Ascending aorta (tissue), 2 donors: ENCODE measurements around the gene ARL8B. TPM values are rescaled to one million over a fixed set of nuclear protein-coding genes. Genes with fewer than 3 reads are reported as not detected.

Experiments used
- DNase-seq, 2 donors: peaks; one replicate each; pipeline ENCODE4 v3.0.0-alpha.2; 2019; ENCODE audit warnings: low spot score in 2 of 2
- H3K27ac ChIP-seq, 2 donors: fragments of 200-600 bp; sonication (generic); one replicate each; pipeline ENCODE4 v1.5.1; 2016 to 2017; ENCODE audit warnings: mild to moderate bottlenecking in 1 of 2
- H3K27me3 ChIP-seq: fragments of 200-600 bp; sonication (generic); one replicate; pipeline ENCODE4 v1.5.1; 2017
- H3K36me3 ChIP-seq, 2 donors: fragments of 200-600 bp; sonication (generic); one replicate each; pipeline ENCODE4 v1.5.1; 2016
- H3K4me1 ChIP-seq, 2 donors: fragments of 200-600 bp; sonication (generic); one replicate each; pipeline ENCODE4 v1.5.1; 2016 to 2017; ENCODE audit warnings: mild to moderate bottlenecking in 1 of 2
- H3K4me3 ChIP-seq, 2 donors: fragments of 200-600 bp; sonication (generic); one replicate each; pipeline ENCODE4 v1.5.1; 2016 to 2017; ENCODE audit warnings: mild to moderate bottlenecking in 1 of 2
- H3K9me3 ChIP-seq, 2 donors: fragments of 200-600 bp; sonication (generic); one replicate each; pipeline ENCODE4 v1.5.1; 2016
- CTCF ChIP-seq, 3 experiments: fragments of 200-600 bp in 2 of 3; fragments of 450-650 bp in 1 of 3; sonication (generic) in 2 of 3; IDR thresholded peaks; one replicate each; pipeline ENCODE4 v1.5.1; 2016 to 2019; ENCODE audit warnings: antibody characterized with exemption in 3 of 3, mild to moderate bottlenecking in 1 of 3, moderate library complexity in 1 of 3
- intact Hi-C: fragments of 100-400 bp; cut with DNase I; formaldehyde crosslinking; loops from one replicate; pipeline ENCODE4 v1.15.1; 2023
- total RNA-seq: library from RNA; depleted of rRNA; stranded (reverse); fragments of >200 nt; gene quantifications from one replicate; pipeline ENCODE4 v1.1.0, GENCODE V29; 2016

Gene ARL8B
- total RNA-seq, 1 donor from 2014 or later: 6.4 TPM

- TF ChIP-seq CTCF (IDR thresholded peaks at IDR 0.05): no peak
- Histone ChIP-seq H3K36me3 (peaks cover 0 to 2% of the 10 kb centered on the region in 2 donors), H3K27ac (no peak overlapping the region), H3K4me1 (peaks cover 2 to 20% of the 10 kb centered on the region in 2 donors), H3K4me3 (no peak overlapping the region), H3K27me3 (no peaks in the 10 kb centered on the region), H3K9me3 (no peaks in the 10 kb centered on the region)
- DNase-seq: no peak
- intact Hi-C loops: no loop called here
Observed at GRCh38 chr3:5191555-5192304, 69.6 kb downstream of the ARL8B start.

- no peak overlapping the region for H3K27ac ChIP-seq
- intact Hi-C loops: no loop called here
- no peak for TF ChIP-seq CTCF (IDR thresholded peaks at IDR 0.05)
- peaks cover 0 to 2% of the 10 kb centered on the region in 2 donors for H3K36me3 ChIP-seq
- DNase-seq: no peak
- H3K27me3 ChIP-seq: no peaks in the 10 kb centered on the region
- no peaks in the 10 kb centered on the region for H3K9me3 ChIP-seq
- H3K4me3 ChIP-seq: no peak overlapping the region
- H3K4me1 ChIP-seq: peaks cover 2 to 17% of the 10 kb centered on the region in 2 donors
Observed at GRCh38 chr3:5192571-5193365, 70.7 kb downstream of the ARL8B start.

GRCh38 chr3:5194341-5194740 lies 72.2 kb downstream of the ARL8B start:
- H3K36me3 ChIP-seq: peaks cover 0 to 2% of the 10 kb centered on the region in 2 donors
- H3K4me3 ChIP-seq: no peak overlapping the region
- intact Hi-C loops: no loop called here
- no peaks in the 10 kb centered on the region for H3K27me3 ChIP-seq
- no peaks in the 10 kb centered on the region for H3K9me3 ChIP-seq
- peak overlapping the region in 1 of 2 donors; percentile 29 for H3K27ac ChIP-seq
- no peak for TF ChIP-seq CTCF (IDR thresholded peaks at IDR 0.05)
- no peak for DNase-seq
- H3K4me1 ChIP-seq: peaks cover 0 to 14% of the 10 kb centered on the region in 2 donors

- intact Hi-C loops: no loop called here
- DNase-seq: no peak
- Histone ChIP-seq H3K9me3 (no peaks in the 10 kb centered on the region), H3K27me3 (no peaks in the 10 kb centered on the region), H3K36me3 (peaks cover 5 to 6% of the 10 kb centered on the region in 2 donors), H3K4me1 (peaks cover 0 to 10% of the 10 kb centered on the region in 2 donors), H3K4me3 (no peak overlapping the region), H3K27ac (peak overlapping the region; percentile 20 to 24)
- no peak for TF ChIP-seq CTCF (IDR thresholded peaks at IDR 0.05)
Observed at GRCh38 chr3:5194801-5195509, 72.9 kb downstream of the ARL8B start.

- Histone ChIP-seq H3K4me3 (no peak overlapping the region), H3K27me3 (no peaks in the 10 kb centered on the region), H3K9me3 (no peaks in the 10 kb centered on the region), H3K27ac (peak overlapping the region in 1 of 2 donors; percentile 13), H3K36me3 (peaks cover 6 to 11% of the 10 kb centered on the region in 2 donors), H3K4me1 (peaks cover 0 to 3% of the 10 kb centered on the region in 2 donors)
- peak in 1 of 2 donors; percentile 32 for DNase-seq
- intact Hi-C loops: no loop called here
- no peak for TF ChIP-seq CTCF (IDR thresholded peaks at IDR 0.05)
Observed at GRCh38 chr3:5195605-5196004, 73.5 kb downstream of the ARL8B start.
